ENCODE measurements around the gene RBBP5. TPM values are rescaled to one million over a fixed set of nuclear protein-coding genes. Genes with fewer than 3 reads are reported as not detected.

Gene RBBP5, protein sequence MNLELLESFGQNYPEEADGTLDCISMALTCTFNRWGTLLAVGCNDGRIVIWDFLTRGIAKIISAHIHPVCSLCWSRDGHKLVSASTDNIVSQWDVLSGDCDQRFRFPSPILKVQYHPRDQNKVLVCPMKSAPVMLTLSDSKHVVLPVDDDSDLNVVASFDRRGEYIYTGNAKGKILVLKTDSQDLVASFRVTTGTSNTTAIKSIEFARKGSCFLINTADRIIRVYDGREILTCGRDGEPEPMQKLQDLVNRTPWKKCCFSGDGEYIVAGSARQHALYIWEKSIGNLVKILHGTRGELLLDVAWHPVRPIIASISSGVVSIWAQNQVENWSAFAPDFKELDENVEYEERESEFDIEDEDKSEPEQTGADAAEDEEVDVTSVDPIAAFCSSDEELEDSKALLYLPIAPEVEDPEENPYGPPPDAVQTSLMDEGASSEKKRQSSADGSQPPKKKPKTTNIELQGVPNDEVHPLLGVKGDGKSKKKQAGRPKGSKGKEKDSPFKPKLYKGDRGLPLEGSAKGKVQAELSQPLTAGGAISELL
- total RNA-seq, result 10 to 100 TPM; 19.1 to 20.3 TPM
- 11.7 TPM for polyA plus RNA-seq (ENCODE audit: insufficient read depth, low read depth, low replicate concordance)
- long read RNA-seq, donor 1, full-length matches to known transcripts, result 11 of 11 reads
- long read RNA-seq, donor 1, partial matches to known transcripts, result 0 of 11 reads
- long read RNA-seq, donor 1, other reads (novel, unspliced or antisense), result 0 of 11 reads
- long read RNA-seq, donor 2, full-length matches to known transcripts, result 3 of 3 reads
- long read RNA-seq, donor 2, partial matches to known transcripts, result 0 of 3 reads
- long read RNA-seq, donor 2, other reads (novel, unspliced or antisense), result 0 of 3 reads

DNA sequence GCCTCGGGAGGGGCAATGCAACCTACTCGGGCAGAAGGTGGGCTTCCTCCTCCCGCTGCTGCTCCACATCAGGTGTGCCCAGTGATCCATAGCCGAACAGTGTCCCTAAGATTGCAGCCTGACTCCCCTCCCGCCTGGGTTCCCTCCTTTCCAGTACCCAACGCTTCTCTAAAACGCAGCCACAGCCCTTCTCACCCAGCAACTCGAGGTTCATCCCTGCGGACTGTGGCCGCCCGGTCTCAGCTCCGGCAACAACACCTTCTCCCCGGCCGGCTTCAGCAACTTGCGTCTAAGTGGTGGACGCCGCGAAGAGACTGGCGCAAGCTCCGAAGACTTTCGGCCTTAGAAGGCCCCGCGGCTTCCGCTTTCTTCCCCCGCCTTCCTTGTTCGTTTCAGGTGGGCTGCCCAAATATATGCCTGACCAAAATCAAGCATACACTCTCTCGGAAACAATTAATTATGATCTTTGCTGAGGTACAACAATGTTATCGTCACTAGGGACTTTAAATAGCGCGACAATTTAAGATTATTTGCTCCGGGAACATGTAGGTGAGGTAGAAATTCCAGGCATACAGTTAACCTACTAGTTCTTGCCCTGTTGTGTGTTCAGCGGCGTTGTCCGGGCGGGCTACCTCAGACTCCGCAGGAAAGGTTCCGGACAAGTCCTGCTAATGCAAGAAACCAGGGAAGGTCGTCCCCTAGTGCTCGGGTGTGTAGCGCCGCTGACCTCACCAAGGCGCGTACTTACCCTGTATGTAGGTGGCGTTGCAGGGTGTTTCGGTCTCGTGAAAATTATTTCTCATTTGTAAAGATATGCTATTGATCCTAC is at the start of gene RBBP5:
RBBP5 (minus strand) TSS at position 319 of the 829 bp plus-strand sequence; CDS start at position 214, 105 bp downstream.
- Histone ChIP-seq H3K4me1 (peaks cover 13% of the 10 kb centered on the region), H3K27ac (peak within 1 kb of the TSS; percentile 93 to 98), H3K27me3 (no peaks in the 10 kb centered on the region), H3K9me3 (no peaks in the 10 kb centered on the region), H3K4me3 (peak within 1 kb of the TSS; percentile 84 to 98), H3K36me3 (ENCODE audit: low read depth, missing control alignments) (no peaks in the 10 kb centered on the region)
- TF ChIP-seq, protein P1, sequence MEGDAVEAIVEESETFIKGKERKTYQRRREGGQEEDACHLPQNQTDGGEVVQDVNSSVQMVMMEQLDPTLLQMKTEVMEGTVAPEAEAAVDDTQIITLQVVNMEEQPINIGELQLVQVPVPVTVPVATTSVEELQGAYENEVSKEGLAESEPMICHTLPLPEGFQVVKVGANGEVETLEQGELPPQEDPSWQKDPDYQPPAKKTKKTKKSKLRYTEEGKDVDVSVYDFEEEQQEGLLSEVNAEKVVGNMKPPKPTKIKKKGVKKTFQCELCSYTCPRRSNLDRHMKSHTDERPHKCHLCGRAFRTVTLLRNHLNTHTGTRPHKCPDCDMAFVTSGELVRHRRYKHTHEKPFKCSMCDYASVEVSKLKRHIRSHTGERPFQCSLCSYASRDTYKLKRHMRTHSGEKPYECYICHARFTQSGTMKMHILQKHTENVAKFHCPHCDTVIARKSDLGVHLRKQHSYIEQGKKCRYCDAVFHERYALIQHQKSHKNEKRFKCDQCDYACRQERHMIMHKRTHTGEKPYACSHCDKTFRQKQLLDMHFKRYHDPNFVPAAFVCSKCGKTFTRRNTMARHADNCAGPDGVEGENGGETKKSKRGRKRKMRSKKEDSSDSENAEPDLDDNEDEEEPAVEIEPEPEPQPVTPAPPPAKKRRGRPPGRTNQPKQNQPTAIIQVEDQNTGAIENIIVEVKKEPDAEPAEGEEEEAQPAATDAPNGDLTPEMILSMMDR (IDR thresholded peaks at IDR 0.05), result peak; percentile 45 to 69 (median 57)
- no peak for TF ChIP-seq POLR2A (IDR thresholded peaks at IDR 0.05)
- intact Hi-C loops (cut with DNase I; ENCODE audit: low total_unique reads), result loop anchor here (5.0 kb wide), 1 partner anchor 90 kb away; the partner anchor contains the start of gene DSTYK
- DNase-seq, result peak; percentile 97
- 0 to 1% methylated on average over 46 of the region's 46 CpGs for WGBS, 2 donors

DNA sequence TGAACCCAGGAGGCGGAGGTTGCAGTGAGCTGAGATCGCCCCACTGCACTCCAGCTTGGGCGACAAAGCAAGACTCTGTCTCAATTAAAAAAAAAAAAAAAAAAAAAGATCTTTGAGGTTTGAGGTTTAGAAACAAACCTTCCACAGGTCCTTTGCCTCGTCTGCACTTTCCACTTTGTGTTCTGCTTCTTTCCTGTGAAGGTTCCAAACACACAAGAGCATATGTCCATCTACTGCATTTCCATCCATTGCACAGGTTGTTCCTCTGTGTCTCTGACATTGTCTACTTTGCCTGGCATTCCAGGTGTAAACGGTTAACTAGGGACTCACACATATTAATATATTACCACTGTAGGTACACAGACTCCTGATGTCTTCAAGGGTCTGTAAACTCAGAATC is 49.6 kb upstream of the RBBP5 start:
- WGBS, 2 donors, result 90 to 91% methylated on average over 5 of the region's 5 CpGs
- no peaks in the 10 kb centered on the region for H3K36me3 ChIP-seq (ENCODE audit: low read depth, missing control alignments)

DNA sequence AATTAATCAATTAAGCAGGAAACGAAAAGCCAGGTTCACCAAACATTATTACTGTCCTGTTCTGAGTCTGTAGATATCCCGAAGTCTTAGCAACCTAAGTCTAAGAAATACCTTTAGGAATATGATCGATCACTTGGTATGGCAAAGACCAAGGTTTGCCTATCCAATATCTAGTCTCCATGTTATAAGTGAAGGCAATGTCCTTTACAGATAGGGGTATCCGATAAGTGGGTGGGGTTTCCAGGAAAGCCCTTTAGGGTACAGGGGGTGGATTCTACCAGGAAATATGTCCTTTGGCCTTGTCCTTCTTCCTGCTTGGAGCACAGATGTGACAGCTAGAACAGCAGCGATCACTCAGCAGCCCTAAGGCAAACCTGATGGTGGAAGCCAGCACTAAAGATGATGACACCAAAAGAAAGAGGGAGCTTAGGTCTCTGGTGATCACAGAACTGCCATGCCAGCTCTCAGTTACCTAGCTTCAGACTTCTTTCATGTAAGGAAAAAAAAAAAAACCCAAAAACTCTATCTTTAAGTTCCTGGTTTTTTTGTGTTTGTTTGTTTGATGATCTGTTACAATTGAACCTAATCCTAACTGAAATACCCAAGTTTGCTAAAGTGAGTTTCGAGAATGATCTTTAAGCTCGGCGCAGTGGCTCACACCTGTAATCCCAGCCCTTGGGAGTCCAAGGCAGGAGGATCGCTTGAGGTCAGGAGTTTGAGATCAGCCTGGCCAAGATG is 48.9 kb upstream of the RBBP5 start:
- Histone ChIP-seq H3K4me3 (no peak overlapping the region), H3K27me3 (no peaks in the 10 kb centered on the region), H3K36me3 (ENCODE audit: low read depth, missing control alignments) (no peaks in the 10 kb centered on the region), H3K9me3 (no peaks in the 10 kb centered on the region), H3K4me1 (no peaks in the 10 kb centered on the region), H3K27ac (no peak overlapping the region)
- 89 to 93% methylated on average over 9 of the region's 9 CpGs for WGBS, 2 donors
- DNase-seq, result no peak
- no peak for TF ChIP-seq POLR2A (IDR thresholded peaks at IDR 0.05)
- TF ChIP-seq, protein P1 (IDR thresholded peaks at IDR 0.05), result no peak
- intact Hi-C loops (cut with DNase I; ENCODE audit: low total_unique reads), result no loop called here

More for the DNA sequence above, 49.6 kb upstream of the RBBP5 start:
- Histone ChIP-seq H3K4me3 (no peak overlapping the region), H3K27ac (no peak overlapping the region), H3K27me3 (no peaks in the 10 kb centered on the region), H3K4me1 (no peaks in the 10 kb centered on the region), H3K9me3 (no peaks in the 10 kb centered on the region)
- TF ChIP-seq POLR2A (IDR thresholded peaks at IDR 0.05), result no peak
- TF ChIP-seq, protein P1 (IDR thresholded peaks at IDR 0.05), result no peak
- intact Hi-C loops (cut with DNase I; ENCODE audit: low total_unique reads), result no loop called here
- DNase-seq, result no peak

DNA sequence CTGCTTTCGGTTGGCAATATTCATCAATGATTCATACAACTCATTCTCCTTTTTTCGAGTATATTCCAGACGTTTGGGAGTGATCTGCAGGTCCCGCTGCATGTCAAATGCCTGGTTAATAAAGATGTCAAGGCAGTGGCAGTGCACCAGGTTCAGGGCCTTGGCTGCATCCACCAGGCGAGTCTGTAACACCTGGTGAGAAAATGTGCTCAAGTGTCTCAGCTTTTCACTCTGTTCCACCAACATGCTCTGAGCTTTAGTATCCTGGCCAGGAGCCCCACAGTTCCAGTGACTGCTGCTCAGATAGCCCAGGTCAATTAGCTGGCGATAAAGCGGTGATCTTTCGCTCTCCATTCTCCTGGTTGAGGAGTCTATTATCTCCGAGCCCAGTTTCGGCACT is 47.5 kb upstream of the RBBP5 start:
- no peak for TF ChIP-seq POLR2A (IDR thresholded peaks at IDR 0.05)
- TF ChIP-seq, protein P1 (IDR thresholded peaks at IDR 0.05), result no peak
- WGBS, 2 donors, result 88 to 91% methylated on average over 10 of the region's 10 CpGs
- Histone ChIP-seq H3K27me3 (no peaks in the 10 kb centered on the region), H3K36me3 (ENCODE audit: low read depth, missing control alignments) (no peaks in the 10 kb centered on the region), H3K4me1 (no peaks in the 10 kb centered on the region), H3K4me3 (no peak overlapping the region), H3K9me3 (no peaks in the 10 kb centered on the region), H3K27ac (no peak overlapping the region)
- DNase-seq, result no peak
- intact Hi-C loops (cut with DNase I; ENCODE audit: low total_unique reads), result no loop called here

Data from testis (tissue), 5 donors.